ENCODE measurements around the gene CECR2.

The CECR2 gene

DNA sequence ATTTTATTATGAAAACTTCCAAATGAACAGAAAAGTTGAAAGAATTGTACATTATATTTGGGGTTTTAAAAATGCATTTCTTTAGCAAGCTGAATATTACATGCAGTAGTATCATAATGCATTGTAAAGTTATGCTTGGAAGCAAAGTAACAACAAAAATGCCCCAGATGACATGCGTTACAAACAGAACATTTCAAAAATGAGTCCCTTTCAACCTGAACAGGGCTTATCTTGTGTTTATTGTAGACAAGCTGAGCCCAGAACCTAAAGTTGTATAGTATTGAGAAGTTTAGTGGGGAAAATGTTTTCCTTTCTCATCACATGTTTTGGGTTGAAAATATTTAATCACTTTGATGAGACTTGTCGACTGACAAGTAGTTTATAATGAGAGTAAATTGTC is 68.8 kb downstream of the CECR2 start:
- Histone ChIP-seq H4K91ac (ENCODE audit: low read depth, low read length) (no peak overlapping the region), H3K23ac (ENCODE audit: low read length) (no peak overlapping the region), H3K79me1 (ENCODE audit: low read length) (no peaks in the 10 kb centered on the region), H3K4me3 (ENCODE audit: low read depth, low read length) (no peak overlapping the region), H3K9ac (ENCODE audit: low read length) (no peak overlapping the region), H2BK120ac (ENCODE audit: insufficient read depth, low read length, poor library complexity) (no peak overlapping the region), H2BK12ac (ENCODE audit: low read length) (no peak overlapping the region), H3K36me3 (ENCODE audit: control insufficient read depth in 1 of 2, insufficient read depth in 2 of 2, low read length in 2 of 2) (no peaks in the 10 kb centered on the region), H2AK5ac (ENCODE audit: low read length) (no peak overlapping the region), H3K14ac (ENCODE audit: low read length) (no peak overlapping the region), H3K4me2 (ENCODE audit: low read length) (no peak overlapping the region), H2BK5ac (ENCODE audit: low read depth, low read length, poor library complexity) (no peak overlapping the region), H2AFZ (ENCODE audit: insufficient read depth, low read length, poor library complexity) (no peak overlapping the region), H3K4ac (ENCODE audit: low read depth, low read length) (no peak overlapping the region), H3K79me2 (ENCODE audit: control insufficient read depth, insufficient read depth, low read length, poor library complexity) (no peaks in the 10 kb centered on the region), H3K4me1 (ENCODE audit: control insufficient read depth in 1 of 2, insufficient read depth in 2 of 2, low read length in 2 of 2) (peaks cover 3 to 21% of the 10 kb centered on the region in 2 experiments), H3K27ac (ENCODE audit: low read depth, low read length) (no peak overlapping the region), H3K27me3 (ENCODE audit: insufficient read depth, low read length) (no peaks in the 10 kb centered on the region), H3K9me3 (ENCODE audit: insufficient read depth, low read depth, low read length) (no peaks in the 10 kb centered on the region), H3K18ac (ENCODE audit: low read length) (no peak overlapping the region), H4K12ac (ENCODE audit: low read depth, low read length) (no peak overlapping the region), H4K8ac (ENCODE audit: low read depth, low read length) (no peak overlapping the region)
- no CpG with 5 or more reads among the region's 2 CpGs for WGBS (ENCODE audit: extremely low coverage, insufficient coverage, insufficient read length)
- DNase-seq = peak in 1 of 2 donors; percentile 21

DNA sequence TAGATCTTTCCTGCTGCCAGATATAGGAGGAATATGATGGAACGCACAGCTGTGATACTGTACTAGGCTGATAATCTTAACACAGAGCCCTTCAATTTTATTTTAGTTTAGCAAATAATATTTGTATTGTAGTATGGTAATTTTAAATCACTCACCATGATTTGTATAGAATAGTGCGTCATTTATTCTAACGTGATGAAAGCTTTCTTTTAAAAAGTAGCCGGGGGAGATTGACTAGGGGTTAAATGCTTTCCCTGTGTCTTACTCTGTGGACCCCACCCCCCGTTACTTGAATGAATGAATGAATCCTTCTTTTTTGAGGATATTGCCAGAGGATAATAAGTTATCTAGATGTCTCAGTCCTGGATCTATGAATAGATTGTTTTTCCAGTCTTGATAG is 72.1 kb downstream of the CECR2 start:
- Histone ChIP-seq H3K36me3 (ENCODE audit: control insufficient read depth in 1 of 2, insufficient read depth in 2 of 2, low read length in 2 of 2) (no peaks in the 10 kb centered on the region), H3K79me2 (ENCODE audit: control insufficient read depth, insufficient read depth, low read length, poor library complexity) (no peaks in the 10 kb centered on the region), H3K4me2 (ENCODE audit: low read length) (no peak overlapping the region), H3K23ac (ENCODE audit: low read length) (no peak overlapping the region), H2AK5ac (ENCODE audit: low read length) (no peak overlapping the region), H3K9ac (ENCODE audit: low read length) (no peak overlapping the region), H4K8ac (ENCODE audit: low read depth, low read length) (no peak overlapping the region), H2BK12ac (ENCODE audit: low read length) (no peak overlapping the region), H3K27ac (ENCODE audit: low read depth, low read length) (no peak overlapping the region), H4K91ac (ENCODE audit: low read depth, low read length) (no peak overlapping the region), H3K9me3 (ENCODE audit: insufficient read depth, low read depth, low read length) (peaks cover 1% of the 10 kb centered on the region), H3K4ac (ENCODE audit: low read depth, low read length) (no peak overlapping the region), H3K14ac (ENCODE audit: low read length) (no peak overlapping the region), H4K12ac (ENCODE audit: low read depth, low read length) (no peak overlapping the region), H3K4me1 (ENCODE audit: control insufficient read depth in 1 of 2, insufficient read depth in 2 of 2, low read length in 2 of 2) (peaks cover 3 to 8% of the 10 kb centered on the region in 2 experiments), H2BK5ac (ENCODE audit: low read depth, low read length, poor library complexity) (no peak overlapping the region), H3K79me1 (ENCODE audit: low read length) (no peaks in the 10 kb centered on the region), H3K18ac (ENCODE audit: low read length) (no peak overlapping the region), H2AFZ (ENCODE audit: insufficient read depth, low read length, poor library complexity) (no peak overlapping the region), H2BK120ac (ENCODE audit: insufficient read depth, low read length, poor library complexity) (no peak overlapping the region), H3K4me3 (ENCODE audit: low read depth, low read length) (no peak overlapping the region), H3K27me3 (ENCODE audit: insufficient read depth, low read length) (no peaks in the 10 kb centered on the region)
- no CpG with 5 or more reads among the region's 5 CpGs for WGBS (ENCODE audit: extremely low coverage, insufficient coverage, insufficient read length)
- no peak for DNase-seq

DNA sequence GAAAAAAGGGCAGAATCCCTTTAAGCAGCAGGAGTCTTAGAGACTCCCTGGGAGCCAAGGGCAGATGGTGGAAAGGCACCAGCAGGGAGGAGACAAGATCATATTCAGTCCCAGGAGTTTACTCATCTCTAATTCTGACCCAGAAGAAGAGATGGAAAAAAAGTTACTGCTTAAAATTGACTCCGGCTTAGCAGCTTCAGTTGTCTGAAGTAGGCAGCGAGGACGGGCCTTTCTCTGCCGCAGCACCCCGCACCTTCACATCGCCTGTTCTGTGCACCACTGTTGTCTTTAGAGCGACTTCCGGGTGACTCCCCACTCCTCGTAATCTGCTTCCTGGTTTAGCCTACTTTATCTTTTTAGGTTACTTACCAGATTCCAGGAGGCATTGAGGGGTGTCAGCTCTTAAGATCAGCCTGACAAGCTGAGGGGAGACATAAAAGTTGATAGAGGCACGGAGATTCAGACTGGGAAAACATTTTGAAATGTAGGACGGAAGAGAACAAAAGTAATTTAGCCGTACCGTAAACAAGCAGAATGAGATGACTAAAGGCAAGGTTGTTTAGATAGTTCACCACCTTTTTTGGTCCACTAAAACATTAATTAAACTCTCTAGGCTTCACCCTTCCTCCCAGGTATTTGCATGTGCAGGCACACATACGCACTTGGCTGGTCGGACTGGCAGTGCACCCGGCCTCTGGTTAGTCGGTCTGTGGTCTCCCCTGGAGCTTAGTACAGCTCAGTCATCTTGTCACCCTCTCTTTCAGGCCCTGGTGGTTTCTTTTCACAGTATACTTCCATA is 74.3 kb downstream of the CECR2 start:
- no peak overlapping the region for H2BK5ac ChIP-seq (ENCODE audit: low read depth, low read length, poor library complexity)

DNA sequence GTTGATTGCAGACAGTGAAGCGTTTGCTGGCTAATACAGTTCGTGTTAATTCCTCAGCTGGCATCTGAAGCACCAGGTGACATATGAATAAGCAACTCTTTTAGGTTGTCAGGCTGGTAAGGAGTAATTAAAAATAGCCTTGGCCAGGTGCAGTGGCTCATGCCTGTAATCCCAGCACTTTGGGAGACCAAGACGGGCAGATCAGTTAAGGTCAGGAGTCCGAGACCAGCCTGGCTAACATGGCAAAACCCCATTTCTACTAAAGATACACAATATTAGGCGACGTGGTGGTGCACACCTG is 74.9 kb downstream of the CECR2 start:
- no peak overlapping the region for H2BK12ac ChIP-seq (ENCODE audit: low read length)
- no peak overlapping the region for H3K9ac ChIP-seq (ENCODE audit: low read length)
- no peak overlapping the region for H2BK120ac ChIP-seq (ENCODE audit: insufficient read depth, low read length, poor library complexity)
- peaks cover 1% of the 10 kb centered on the region for H3K9me3 ChIP-seq (ENCODE audit: insufficient read depth, low read depth, low read length)
- H4K12ac ChIP-seq (ENCODE audit: low read depth, low read length) = no peak overlapping the region
- no peaks in the 10 kb centered on the region for H3K79me1 ChIP-seq (ENCODE audit: low read length)
- H3K23ac ChIP-seq (ENCODE audit: low read length) = no peak overlapping the region
- WGBS (ENCODE audit: extremely low coverage, insufficient coverage, insufficient read length) = no CpG with 5 or more reads among the region's 6 CpGs
- H2BK5ac ChIP-seq (ENCODE audit: low read depth, low read length, poor library complexity) = no peak overlapping the region
- H4K91ac ChIP-seq (ENCODE audit: low read depth, low read length) = no peak overlapping the region
- no peak overlapping the region for H3K4ac ChIP-seq (ENCODE audit: low read depth, low read length)
- no peak for DNase-seq
- no peak overlapping the region for H3K27ac ChIP-seq (ENCODE audit: low read depth, low read length)
- no peak overlapping the region for H2AK5ac ChIP-seq (ENCODE audit: low read length)
- no peak overlapping the region for H2AFZ ChIP-seq (ENCODE audit: insufficient read depth, low read length, poor library complexity)
- H3K18ac ChIP-seq (ENCODE audit: low read length) = no peak overlapping the region
- H3K4me3 ChIP-seq (ENCODE audit: low read depth, low read length) = no peak overlapping the region
- H3K36me3 ChIP-seq (ENCODE audit: control insufficient read depth in 1 of 2, insufficient read depth in 2 of 2, low read length in 2 of 2) = no peaks in the 10 kb centered on the region
- no peaks in the 10 kb centered on the region for H3K4me1 ChIP-seq (ENCODE audit: control insufficient read depth in 1 of 2, insufficient read depth in 2 of 2, low read length in 2 of 2)
- H3K4me2 ChIP-seq (ENCODE audit: low read length) = no peak overlapping the region
- H3K27me3 ChIP-seq (ENCODE audit: insufficient read depth, low read length) = no peaks in the 10 kb centered on the region
- no peak overlapping the region for H4K8ac ChIP-seq (ENCODE audit: low read depth, low read length)
- no peaks in the 10 kb centered on the region for H3K79me2 ChIP-seq (ENCODE audit: control insufficient read depth, insufficient read depth, low read length, poor library complexity)
- no peak overlapping the region for H3K14ac ChIP-seq (ENCODE audit: low read length)

More for the DNA sequence above, 74.3 kb downstream of the CECR2 start:
- Histone ChIP-seq H3K4me3 (ENCODE audit: low read depth, low read length) (no peak overlapping the region), H3K4me2 (ENCODE audit: low read length) (no peak overlapping the region), H3K9ac (ENCODE audit: low read length) (no peak overlapping the region), H2BK12ac (ENCODE audit: low read length) (no peak overlapping the region), H2BK120ac (ENCODE audit: insufficient read depth, low read length, poor library complexity) (no peak overlapping the region), H2AFZ (ENCODE audit: insufficient read depth, low read length, poor library complexity) (no peak overlapping the region), H3K18ac (ENCODE audit: low read length) (no peak overlapping the region), H3K79me2 (ENCODE audit: control insufficient read depth, insufficient read depth, low read length, poor library complexity) (no peaks in the 10 kb centered on the region), H2AK5ac (ENCODE audit: low read length) (no peak overlapping the region), H4K91ac (ENCODE audit: low read depth, low read length) (no peak overlapping the region), H3K23ac (ENCODE audit: low read length) (no peak overlapping the region), H3K9me3 (ENCODE audit: insufficient read depth, low read depth, low read length) (peaks cover 1% of the 10 kb centered on the region), H3K36me3 (ENCODE audit: control insufficient read depth in 1 of 2, insufficient read depth in 2 of 2, low read length in 2 of 2) (no peaks in the 10 kb centered on the region), H4K12ac (ENCODE audit: low read depth, low read length) (no peak overlapping the region), H3K79me1 (ENCODE audit: low read length) (no peaks in the 10 kb centered on the region), H4K8ac (ENCODE audit: low read depth, low read length) (no peak overlapping the region), H3K4me1 (ENCODE audit: control insufficient read depth in 1 of 2, insufficient read depth in 2 of 2, low read length in 2 of 2) (no peaks in the 10 kb centered on the region), H3K14ac (ENCODE audit: low read length) (no peak overlapping the region), H3K27ac (ENCODE audit: low read depth, low read length) (no peak overlapping the region), H3K4ac (ENCODE audit: low read depth, low read length) (no peak overlapping the region), H3K27me3 (ENCODE audit: insufficient read depth, low read length) (no peaks in the 10 kb centered on the region)
- DNase-seq = peak in 1 of 2 donors; percentile 29
- WGBS (ENCODE audit: extremely low coverage, insufficient coverage, insufficient read length) = no CpG with 5 or more reads among the region's 17 CpGs
